Coronary artery (tissue), 2 donors: ENCODE measurements around the gene RNASEH2A.

Source experiments
- DNase-seq: peaks from one replicate; pipeline ENCODE4 v3.0.0-alpha.2; 2017; ENCODE audit warnings: low spot score
- H3K27ac ChIP-seq, 2 donors: fragments of 200-600 bp; sonication (generic); one replicate each; pipeline ENCODE4 v1.5.1; 2016 to 2019
- H3K4me3 ChIP-seq: fragments of 200-600 bp; sonication (generic); 2 replicates; pipeline ENCODE4 v1.5.1; 2016; ENCODE audit warnings: mild to moderate bottlenecking, moderate library complexity
- TF ChIP-seq, protein P1 (sequence below): fragments of 200-600 bp; sonication (generic); IDR thresholded peaks from one replicate; pipeline ENCODE4 v1.5.1; 2019; ENCODE audit warnings: antibody characterized with exemption

The RNASEH2A gene

DNA sequence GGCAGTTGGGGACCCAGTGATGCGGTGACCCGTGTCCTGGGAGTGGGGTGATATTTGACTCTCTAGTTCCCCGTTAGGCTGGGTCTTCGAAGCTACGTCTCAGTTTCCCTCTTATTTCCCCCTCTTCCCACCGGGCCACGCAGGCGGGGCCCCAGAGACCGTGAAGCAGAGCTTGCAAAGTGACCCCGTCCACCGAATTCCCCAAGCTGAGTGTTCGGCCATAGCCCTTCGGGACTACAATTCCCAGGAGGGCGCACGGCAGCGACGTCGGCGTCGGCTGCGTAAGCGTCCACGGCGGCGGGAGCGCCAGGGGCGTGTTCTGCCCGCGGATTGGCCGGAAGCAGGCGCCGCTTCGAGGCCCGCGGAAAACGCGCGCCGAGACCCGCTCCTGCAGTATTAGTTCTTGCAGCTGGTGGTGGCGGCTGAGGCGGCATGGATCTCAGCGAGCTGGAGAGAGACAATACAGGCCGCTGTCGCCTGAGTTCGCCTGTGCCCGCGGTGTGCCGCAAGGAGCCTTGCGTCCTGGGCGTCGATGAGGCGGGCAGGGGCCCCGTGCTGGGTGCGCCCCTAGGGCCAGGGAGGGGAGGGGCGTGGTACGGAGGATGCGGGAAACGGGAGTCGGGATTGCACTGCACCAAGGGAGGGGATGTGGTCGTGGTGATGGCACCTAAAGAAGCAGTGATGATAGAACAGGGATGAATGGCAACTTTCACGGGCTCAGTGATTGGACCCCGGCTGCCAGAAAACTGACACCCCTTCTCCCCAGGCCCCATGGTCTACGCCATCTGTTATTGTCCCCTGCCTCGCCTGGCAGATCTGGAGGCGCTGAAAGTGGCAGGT, at the start of gene RNASEH2A:
RNASEH2A (plus strand) TSS at position 343 of the 840 bp plus-strand sequence; CDS start at position 433, 90 bp downstream.
- H3K27ac ChIP-seq = peak within 1 kb of the TSS; percentile 41 to 53
- peak; percentile 88 for DNase-seq
- TF ChIP-seq, protein P1, sequence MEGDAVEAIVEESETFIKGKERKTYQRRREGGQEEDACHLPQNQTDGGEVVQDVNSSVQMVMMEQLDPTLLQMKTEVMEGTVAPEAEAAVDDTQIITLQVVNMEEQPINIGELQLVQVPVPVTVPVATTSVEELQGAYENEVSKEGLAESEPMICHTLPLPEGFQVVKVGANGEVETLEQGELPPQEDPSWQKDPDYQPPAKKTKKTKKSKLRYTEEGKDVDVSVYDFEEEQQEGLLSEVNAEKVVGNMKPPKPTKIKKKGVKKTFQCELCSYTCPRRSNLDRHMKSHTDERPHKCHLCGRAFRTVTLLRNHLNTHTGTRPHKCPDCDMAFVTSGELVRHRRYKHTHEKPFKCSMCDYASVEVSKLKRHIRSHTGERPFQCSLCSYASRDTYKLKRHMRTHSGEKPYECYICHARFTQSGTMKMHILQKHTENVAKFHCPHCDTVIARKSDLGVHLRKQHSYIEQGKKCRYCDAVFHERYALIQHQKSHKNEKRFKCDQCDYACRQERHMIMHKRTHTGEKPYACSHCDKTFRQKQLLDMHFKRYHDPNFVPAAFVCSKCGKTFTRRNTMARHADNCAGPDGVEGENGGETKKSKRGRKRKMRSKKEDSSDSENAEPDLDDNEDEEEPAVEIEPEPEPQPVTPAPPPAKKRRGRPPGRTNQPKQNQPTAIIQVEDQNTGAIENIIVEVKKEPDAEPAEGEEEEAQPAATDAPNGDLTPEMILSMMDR = no peak

DNA sequence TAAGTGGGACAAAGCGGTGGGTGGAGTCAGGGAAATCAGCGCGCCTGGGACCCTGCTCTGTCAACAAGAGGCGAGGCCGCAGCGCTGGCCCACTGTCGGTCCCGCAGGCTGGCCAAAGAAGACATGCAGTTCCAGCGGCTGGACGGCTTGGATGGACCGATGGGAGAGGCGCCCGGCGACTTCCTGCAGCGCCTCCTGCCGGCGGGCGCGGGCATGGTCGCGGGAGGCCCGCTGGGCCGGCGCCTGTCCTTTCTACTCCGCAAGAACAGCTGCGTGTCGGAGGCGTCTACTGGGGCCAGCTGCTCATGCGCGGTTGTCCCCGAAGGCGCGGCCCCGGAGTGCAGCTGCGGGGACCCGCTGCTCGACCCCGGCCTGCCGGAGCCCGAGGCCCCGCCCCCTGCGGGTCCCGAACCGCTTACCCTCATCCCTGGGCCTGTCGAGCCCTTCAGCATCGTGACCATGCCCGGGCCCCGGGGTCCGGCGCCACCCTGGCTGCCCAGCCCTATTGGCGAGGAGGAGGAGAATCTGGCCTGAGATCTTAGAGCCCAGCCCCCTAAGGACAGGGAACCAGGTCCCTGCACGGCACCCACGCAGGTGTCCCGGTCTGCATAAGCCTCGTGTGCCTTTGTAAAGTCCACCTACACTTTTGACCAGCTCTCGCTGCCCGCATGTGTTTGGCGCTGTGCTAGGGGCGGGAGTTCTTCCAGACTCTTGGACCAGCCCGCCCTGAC, 48.7 kb upstream of the RNASEH2A start:
- TF ChIP-seq, protein P1 = peak; percentile 81
- Histone ChIP-seq H3K27ac (peak overlapping the region in 1 of 2 donors; percentile 27), H3K4me3 (peak overlapping the region; percentile 62)
- no peak for DNase-seq

More for the DNA sequence above, at the start of gene RNASEH2A:
- peak within 1 kb of the TSS; percentile 71 for H3K4me3 ChIP-seq

DNA sequence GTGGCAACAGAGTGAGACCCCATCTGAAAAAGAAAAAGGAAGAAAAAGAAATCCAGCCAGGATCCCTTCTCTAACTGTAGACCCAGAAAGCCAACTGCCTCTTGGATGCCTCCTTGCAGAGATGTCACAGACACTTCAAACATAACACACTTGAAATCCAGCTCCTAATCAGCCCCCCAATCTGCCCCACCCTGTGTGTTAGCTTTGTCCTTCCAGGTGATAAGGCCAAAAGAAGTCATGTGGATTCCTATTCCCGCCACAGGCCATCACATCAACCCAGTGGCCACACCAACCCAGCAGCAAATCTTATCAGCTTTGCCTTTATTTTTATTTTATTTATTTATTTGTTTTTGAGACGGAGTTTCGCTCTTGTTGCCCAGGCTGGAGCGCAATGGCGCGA, 46.7 kb upstream of the RNASEH2A start:
- Histone ChIP-seq H3K27ac (no peak overlapping the region), H3K4me3 (no peak overlapping the region)
- TF ChIP-seq, protein P1 = no peak
- DNase-seq = no peak

DNA sequence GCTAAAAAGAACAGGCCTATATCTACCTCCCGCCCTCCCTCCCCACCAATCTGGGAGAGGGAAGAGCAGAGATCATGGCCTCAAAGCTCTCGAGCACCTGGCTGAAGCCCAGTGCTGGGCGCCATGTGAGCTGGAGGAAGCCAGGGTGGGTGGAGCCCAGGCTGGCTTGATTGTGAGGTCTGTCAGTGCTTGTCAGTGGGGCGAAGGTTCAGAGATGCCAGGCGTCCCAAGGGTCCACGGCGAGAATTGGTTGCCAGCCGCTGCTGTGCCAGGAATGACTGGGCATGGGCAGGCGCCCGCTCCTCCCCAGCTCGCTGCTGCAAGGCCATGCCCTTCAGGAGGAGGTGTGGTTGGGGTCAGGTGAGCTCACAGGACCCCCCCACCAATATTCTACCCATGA, 43.3 kb upstream of the RNASEH2A start:
- TF ChIP-seq, protein P1 = no peak
- H3K27ac ChIP-seq = no peak overlapping the region
- no peak for DNase-seq
- no peak overlapping the region for H3K4me3 ChIP-seq

DNA sequence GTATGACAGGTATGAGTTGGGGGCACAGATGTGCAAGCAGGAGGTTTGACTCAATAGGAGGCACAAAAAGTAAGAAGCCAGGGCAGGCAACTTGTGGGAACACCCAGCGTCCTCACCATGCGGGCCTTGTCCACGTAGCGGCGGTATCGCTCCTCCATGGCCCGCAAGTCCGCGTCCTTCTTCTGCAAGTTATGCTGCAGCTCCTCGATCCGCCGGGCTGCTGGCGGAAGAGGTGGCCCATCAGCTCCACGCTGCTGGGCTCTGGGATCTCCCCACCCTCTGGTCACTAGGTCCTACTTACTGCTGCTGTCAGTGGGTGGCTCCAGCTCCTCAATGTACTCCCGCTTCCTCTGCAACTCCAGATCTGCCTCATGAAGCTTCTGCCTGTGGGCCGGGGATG, 41.7 kb upstream of the RNASEH2A start:
- TF ChIP-seq, protein P1 = no peak
- no peak for DNase-seq
- Histone ChIP-seq H3K27ac (no peak overlapping the region), H3K4me3 (no peak overlapping the region)

DNA sequence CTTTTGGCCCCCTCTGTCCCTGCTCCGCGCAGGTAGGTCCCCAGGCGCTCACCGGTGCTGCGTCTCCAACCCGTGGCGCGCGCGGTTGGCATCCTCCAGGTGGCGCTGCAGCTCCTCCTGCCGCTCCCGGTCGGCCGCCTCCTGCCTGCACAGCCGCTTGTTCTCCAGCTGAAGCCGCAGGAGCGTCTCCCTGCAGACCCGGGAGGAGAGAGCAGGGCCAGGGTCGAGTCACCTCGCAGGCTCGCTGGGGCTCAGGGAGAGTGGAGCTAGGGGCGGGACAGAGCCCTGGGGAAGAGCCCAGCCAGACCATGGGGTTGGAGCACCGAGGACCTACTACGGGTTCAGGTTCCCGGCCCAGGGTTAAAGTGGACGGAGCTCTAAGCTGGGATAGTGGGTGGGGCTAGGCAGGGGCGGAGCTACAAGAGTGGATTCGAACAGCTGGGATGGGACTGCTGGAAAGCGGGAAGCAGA, 40.3 kb upstream of the RNASEH2A start:
- peak overlapping the region; percentile 64 for H3K4me3 ChIP-seq
- TF ChIP-seq, protein P1 = peak; percentile 93
- peak; percentile 87 for DNase-seq
- H3K27ac ChIP-seq = peak overlapping the region; percentile 42 to 51
